ENCODE data around the gene RBBP8NL. TPM values are rescaled to one million over a fixed set of nuclear protein-coding genes. Genes with fewer than 3 reads are reported as not detected.

Gene RBBP8NL
- total RNA-seq, 1 experiment from 2014 or later, result not detected

DNA sequence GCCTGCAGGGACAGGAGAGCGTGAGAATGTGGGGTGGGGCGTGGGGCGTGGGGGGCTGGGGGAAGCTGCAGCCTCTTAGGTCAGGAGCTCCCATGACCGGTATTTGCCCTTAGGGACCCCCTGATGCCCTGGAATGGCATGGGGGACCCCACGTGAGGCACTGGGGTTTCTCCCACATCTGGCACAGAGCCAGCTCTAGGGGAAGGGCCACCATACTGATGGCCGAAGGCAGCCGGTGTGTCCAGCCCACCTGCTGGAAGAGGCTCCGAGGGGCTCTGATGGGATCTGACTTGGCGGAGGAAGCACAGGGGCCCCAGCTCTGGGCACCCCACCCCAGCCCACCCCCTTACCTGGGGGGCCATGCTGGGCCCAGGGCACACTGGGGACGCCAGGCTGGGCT lies 37.7 kb upstream of the RBBP8NL start:
- in situ Hi-C loops (cut with HindIII; ENCODE audit: low pct_unique_long_range_greater_than_20kb, low sequenced_read_pairs), result no loop called here
- no TSS peak for BruUV-seq (replicated peaks)

DNA sequence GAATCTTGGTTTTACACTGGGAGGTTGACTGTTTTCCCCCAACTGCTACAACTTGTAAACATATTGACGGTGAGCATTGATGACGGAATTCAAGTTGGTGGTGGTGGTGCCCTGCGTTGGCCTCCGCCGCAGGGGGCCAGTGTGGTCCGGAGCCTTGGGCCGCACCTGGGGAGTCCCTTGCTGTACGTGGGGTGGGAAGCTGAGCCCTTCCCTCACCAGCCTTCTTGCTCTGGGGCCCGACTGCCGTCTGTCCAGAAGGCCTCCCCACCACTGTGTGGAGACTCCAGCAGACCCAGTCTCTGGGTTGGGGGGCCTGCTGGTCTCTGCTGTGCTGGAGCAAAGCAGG lies 37.1 kb upstream of the RBBP8NL start:
- Histone ChIP-seq H3K27me3 (ENCODE audit: control insufficient read depth, insufficient read depth, low read length) (no peaks in the 10 kb centered on the region), H3K9me3 (ENCODE audit: control insufficient read depth, insufficient read depth, low read depth, low read length) (no peaks in the 10 kb centered on the region), H3K4me3 (ENCODE audit: low read depth in 2 of 2, low read length in 2 of 2) (no peak overlapping the region), H3K4me1 (ENCODE audit: control insufficient read depth, insufficient read depth, low read length) (peaks cover 24% of the 10 kb centered on the region), H3K36me3 (ENCODE audit: control insufficient read depth, insufficient read depth, low read length) (peaks cover 1% of the 10 kb centered on the region; the same call in 1 of the 2 replicates), H3K27ac (ENCODE audit: low read length) (no peak overlapping the region)
- ChIA-PET POLR2A (no interaction called here), CTCF (no interaction called here)
- in situ Hi-C loops (cut with HindIII; ENCODE audit: low pct_unique_long_range_greater_than_20kb, low sequenced_read_pairs) (no loop called here), intact Hi-C loops (cut with micrococcal nuclease; ENCODE audit: unreplicated experiment) (no loop called here)
- TF ChIP-seq, protein P1, sequence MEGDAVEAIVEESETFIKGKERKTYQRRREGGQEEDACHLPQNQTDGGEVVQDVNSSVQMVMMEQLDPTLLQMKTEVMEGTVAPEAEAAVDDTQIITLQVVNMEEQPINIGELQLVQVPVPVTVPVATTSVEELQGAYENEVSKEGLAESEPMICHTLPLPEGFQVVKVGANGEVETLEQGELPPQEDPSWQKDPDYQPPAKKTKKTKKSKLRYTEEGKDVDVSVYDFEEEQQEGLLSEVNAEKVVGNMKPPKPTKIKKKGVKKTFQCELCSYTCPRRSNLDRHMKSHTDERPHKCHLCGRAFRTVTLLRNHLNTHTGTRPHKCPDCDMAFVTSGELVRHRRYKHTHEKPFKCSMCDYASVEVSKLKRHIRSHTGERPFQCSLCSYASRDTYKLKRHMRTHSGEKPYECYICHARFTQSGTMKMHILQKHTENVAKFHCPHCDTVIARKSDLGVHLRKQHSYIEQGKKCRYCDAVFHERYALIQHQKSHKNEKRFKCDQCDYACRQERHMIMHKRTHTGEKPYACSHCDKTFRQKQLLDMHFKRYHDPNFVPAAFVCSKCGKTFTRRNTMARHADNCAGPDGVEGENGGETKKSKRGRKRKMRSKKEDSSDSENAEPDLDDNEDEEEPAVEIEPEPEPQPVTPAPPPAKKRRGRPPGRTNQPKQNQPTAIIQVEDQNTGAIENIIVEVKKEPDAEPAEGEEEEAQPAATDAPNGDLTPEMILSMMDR (IDR thresholded peaks at IDR 0.05), result no peak
- BruUV-seq (replicated peaks), result no TSS peak
- no peak for DNase-seq (ENCODE audit: low read depth, low spot score)
- ATAC-seq, result no peak

More for the DNA sequence above, 37.7 kb upstream of the RBBP8NL start:
- no peak overlapping the region for H3K27ac ChIP-seq (ENCODE audit: low read length)
- ATAC-seq, result no peak
- H3K27me3 ChIP-seq (ENCODE audit: control insufficient read depth, insufficient read depth, low read length), result no peaks in the 10 kb centered on the region
- no peaks in the 10 kb centered on the region for H3K9me3 ChIP-seq (ENCODE audit: control insufficient read depth, insufficient read depth, low read depth, low read length)
- H3K4me1 ChIP-seq (ENCODE audit: control insufficient read depth, insufficient read depth, low read length), result peaks cover 27% of the 10 kb centered on the region
- ChIA-PET CTCF (no interaction called here), POLR2A (no interaction called here)
- DNase-seq (ENCODE audit: low read depth, low spot score), result no peak
- no peak overlapping the region for H3K4me3 ChIP-seq (ENCODE audit: low read depth in 2 of 2, low read length in 2 of 2)
- intact Hi-C loops (cut with micrococcal nuclease; ENCODE audit: unreplicated experiment), result no loop called here
- TF ChIP-seq POLR2AphosphoS5 (IDR thresholded peaks at IDR 0.05; ENCODE audit: low read depth, low read length) (no peak), TCF7L2 (IDR thresholded peaks at IDR 0.05; ENCODE audit: low read depth, low read length) (no peak)
- peaks cover 2% of the 10 kb centered on the region; the same call in 1 of the 2 replicates for H3K36me3 ChIP-seq (ENCODE audit: control insufficient read depth, insufficient read depth, low read length)

DNA sequence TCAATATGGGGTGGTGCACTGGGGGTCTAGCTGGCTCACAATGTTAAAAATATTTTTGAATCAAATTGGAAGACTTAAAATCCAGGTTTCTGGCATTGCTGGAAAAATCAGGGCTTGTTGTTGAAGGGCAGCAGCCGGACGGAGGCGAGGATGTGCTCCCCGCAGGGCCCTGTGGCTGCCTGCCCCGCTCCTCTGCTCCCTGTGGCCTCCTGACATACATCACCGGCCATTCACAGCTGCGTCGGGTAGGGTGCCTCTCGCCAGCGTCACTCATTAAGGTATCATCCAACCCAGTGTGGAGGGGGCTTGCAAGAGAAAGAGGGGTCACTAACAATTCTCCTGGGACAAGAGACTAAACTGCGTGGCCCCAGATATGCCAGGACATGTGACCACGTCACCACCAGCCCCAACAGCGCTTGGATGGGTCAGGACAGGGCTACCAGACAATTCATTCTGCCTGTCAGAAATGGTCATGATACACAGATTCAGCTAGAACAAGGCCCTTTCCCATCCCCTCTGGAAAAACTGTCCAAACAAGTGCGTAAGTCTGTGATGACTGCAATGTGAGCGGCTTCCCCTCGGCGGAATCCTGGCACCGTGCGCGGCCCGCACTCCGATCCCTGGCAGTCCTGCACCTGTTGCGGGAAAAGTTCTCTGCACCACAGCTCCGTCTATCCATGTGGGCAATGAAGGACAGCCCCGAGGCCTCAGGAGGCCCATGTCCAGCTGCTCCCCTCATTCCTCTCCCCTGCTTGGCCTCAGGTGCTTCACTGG lies 36.5 kb upstream of the RBBP8NL start:
- H3K27me3 ChIP-seq (ENCODE audit: control insufficient read depth, insufficient read depth, low read length), result no peaks in the 10 kb centered on the region

More for the DNA sequence above, 36.5 kb upstream of the RBBP8NL start:
- POLR2A ChIA-PET, result no interaction called here
- in situ Hi-C loops (cut with HindIII; ENCODE audit: low pct_unique_long_range_greater_than_20kb, low sequenced_read_pairs), result no loop called here
- TSS peak; percentile 68 for BruUV-seq (replicated peaks)
- CTCF ChIA-PET, result no interaction called here
- intact Hi-C loops (cut with micrococcal nuclease; ENCODE audit: unreplicated experiment), result no loop called here
- no peak for TF ChIP-seq POLR2AphosphoS5 (IDR thresholded peaks at IDR 0.05; ENCODE audit: low read depth, low read length)
- TF ChIP-seq SIN3A (IDR thresholded peaks at IDR 0.05; ENCODE audit: borderline replicate concordance, insufficient read depth, low read depth, low read length), result no peak
- TF ChIP-seq, protein P2, sequence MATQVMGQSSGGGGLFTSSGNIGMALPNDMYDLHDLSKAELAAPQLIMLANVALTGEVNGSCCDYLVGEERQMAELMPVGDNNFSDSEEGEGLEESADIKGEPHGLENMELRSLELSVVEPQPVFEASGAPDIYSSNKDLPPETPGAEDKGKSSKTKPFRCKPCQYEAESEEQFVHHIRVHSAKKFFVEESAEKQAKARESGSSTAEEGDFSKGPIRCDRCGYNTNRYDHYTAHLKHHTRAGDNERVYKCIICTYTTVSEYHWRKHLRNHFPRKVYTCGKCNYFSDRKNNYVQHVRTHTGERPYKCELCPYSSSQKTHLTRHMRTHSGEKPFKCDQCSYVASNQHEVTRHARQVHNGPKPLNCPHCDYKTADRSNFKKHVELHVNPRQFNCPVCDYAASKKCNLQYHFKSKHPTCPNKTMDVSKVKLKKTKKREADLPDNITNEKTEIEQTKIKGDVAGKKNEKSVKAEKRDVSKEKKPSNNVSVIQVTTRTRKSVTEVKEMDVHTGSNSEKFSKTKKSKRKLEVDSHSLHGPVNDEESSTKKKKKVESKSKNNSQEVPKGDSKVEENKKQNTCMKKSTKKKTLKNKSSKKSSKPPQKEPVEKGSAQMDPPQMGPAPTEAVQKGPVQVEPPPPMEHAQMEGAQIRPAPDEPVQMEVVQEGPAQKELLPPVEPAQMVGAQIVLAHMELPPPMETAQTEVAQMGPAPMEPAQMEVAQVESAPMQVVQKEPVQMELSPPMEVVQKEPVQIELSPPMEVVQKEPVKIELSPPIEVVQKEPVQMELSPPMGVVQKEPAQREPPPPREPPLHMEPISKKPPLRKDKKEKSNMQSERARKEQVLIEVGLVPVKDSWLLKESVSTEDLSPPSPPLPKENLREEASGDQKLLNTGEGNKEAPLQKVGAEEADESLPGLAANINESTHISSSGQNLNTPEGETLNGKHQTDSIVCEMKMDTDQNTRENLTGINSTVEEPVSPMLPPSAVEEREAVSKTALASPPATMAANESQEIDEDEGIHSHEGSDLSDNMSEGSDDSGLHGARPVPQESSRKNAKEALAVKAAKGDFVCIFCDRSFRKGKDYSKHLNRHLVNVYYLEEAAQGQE (IDR thresholded peaks at IDR 0.05; ENCODE audit: insufficient read depth in 1 of 2, low read depth in 2 of 2, low read length in 1 of 2), result no peak
- TF ChIP-seq TCF7L2 (IDR thresholded peaks at IDR 0.05; ENCODE audit: low read depth, low read length), result no peak
- Histone ChIP-seq H3K4me1 (ENCODE audit: control insufficient read depth, insufficient read depth, low read length) (peaks cover 18% of the 10 kb centered on the region), H3K27ac (ENCODE audit: low read length) (no peak overlapping the region), H3K9me3 (ENCODE audit: control insufficient read depth, insufficient read depth, low read depth, low read length) (no peaks in the 10 kb centered on the region), H3K4me3 (ENCODE audit: low read depth in 2 of 2, low read length in 2 of 2) (no peak overlapping the region), H3K36me3 (ENCODE audit: control insufficient read depth, insufficient read depth, low read length) (no peaks in the 10 kb centered on the region)
- DNase-seq (ENCODE audit: low read depth, low spot score), result no peak
- ATAC-seq, result no peak
